Thymus (tissue), 11 donors: ENCODE measurements around the gene ZSCAN21. TPM values are rescaled to one million over a fixed set of nuclear protein-coding genes. Genes with fewer than 3 reads are reported as not detected.
A peak's percentile ranks its signal among the peaks of the same experiment; 100 is the strongest.

ENCODE experiments used
- DNase-seq, 9 donors: peaks; one replicate each; pipeline ENCODE4 v3.0.0-alpha.2; 2013; ENCODE audit warnings: low spot score in 9 of 9, low read depth in 6 of 9, missing footprints in 1 of 9
- H3K27ac ChIP-seq, 2 donors: one replicate each; pipeline ENCODE4 v1.5.1; 2013; ENCODE audit warnings: control low read depth in 1 of 2, low read depth in 1 of 2, low read length in 1 of 2, mild to moderate bottlenecking in 1 of 2, moderate library complexity in 1 of 2
- H3K27me3 ChIP-seq, 2 donors: one replicate each; pipeline ENCODE4 v1.5.1; 2013; ENCODE audit warnings: low read length in 1 of 2; ENCODE audit not compliant: control insufficient read depth in 2 of 2, insufficient read depth in 1 of 2
- H3K36me3 ChIP-seq, 2 donors: one replicate each; pipeline ENCODE4 v1.5.1; 2013; ENCODE audit warnings: low read length in 1 of 2, mild to moderate bottlenecking in 1 of 2, moderate library complexity in 1 of 2; ENCODE audit not compliant: control insufficient read depth in 2 of 2, insufficient read depth in 2 of 2
- H3K4me1 ChIP-seq, 2 donors: one replicate each; pipeline ENCODE4 v1.5.1; 2013; ENCODE audit warnings: low read length in 2 of 2; ENCODE audit not compliant: control insufficient read depth in 2 of 2, insufficient read depth in 2 of 2
- H3K4me3 ChIP-seq, 2 donors: one replicate each; pipeline ENCODE4 v1.5.1; 2013; ENCODE audit warnings: low read length in 2 of 2, control low read depth in 1 of 2, mild to moderate bottlenecking in 1 of 2
- H3K9me3 ChIP-seq, 2 donors: one replicate each; pipeline ENCODE4 v1.5.1; 2013; ENCODE audit warnings: low read length in 1 of 2, mild to moderate bottlenecking in 1 of 2; ENCODE audit not compliant: control insufficient read depth in 2 of 2, insufficient read depth in 1 of 2
- WGBS: extraction: QIAGEN DNeasy Blood & Tissue Kit; methylation state at CpG from one replicate; pipeline ENCODE4 v1.1.7; 2013; 5-methylcytosine and 5-hydroxymethylcytosine counted together
- polyA plus RNA-seq: library from polyadenylated mRNA; stranded (reverse); fragments of 200-250 nt; gene quantifications from one replicate; pipeline ENCODE4 v1.2.3, GENCODE V29; 2013
- total RNA-seq: library from RNA; stranded (reverse); fragments of 120-200 nt; gene quantifications from one replicate; pipeline ENCODE4 v1.2.4, GENCODE V29; 2013
- donor health status: healthy.

Gene ZSCAN21
- total and polyA plus RNA-seq, 2 donors: 8.3 to 10.8 TPM

DNA sequence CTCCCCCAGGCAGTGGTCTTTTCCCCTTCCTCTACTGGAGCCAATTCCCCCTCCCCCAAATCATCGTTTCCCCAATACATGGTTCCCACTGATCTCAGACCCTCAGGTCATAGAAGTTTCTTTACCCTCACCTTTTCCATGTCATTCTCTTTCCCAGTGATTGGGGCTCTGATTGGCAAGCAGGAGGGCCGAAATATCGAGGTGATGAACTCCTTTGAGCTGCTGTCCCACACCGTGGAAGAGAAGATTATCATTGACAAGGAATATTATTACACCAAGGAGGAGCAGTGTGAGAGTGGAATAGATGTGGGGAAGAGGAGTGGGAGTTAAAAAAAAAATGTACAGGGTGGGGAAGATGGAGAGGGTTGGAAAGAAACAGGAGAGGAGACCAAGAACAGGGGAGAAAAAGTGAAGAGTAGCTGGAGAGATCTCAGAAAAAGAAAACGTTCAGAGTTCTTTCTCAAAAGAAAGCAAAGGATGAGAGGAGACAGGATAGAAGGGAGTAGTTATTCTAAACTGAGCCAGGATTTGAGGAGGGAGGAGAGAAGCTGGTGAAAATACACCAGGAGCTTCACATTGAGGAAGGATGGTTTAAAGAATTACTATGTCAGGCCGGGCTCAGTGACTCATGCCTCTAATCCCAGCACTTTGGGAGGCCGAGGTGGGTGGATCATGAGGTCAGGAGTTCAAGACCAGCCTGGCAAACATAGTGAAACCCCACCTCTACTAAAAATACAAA lies 40.1 kb downstream of the ZSCAN21 start:
- WGBS: 67% methylated on average over 7 of the region's 7 CpGs
- DNase-seq: no peak
- peaks cover 41 to 44% of the 10 kb centered on the region in 2 donors for H3K36me3 ChIP-seq
- H3K27ac ChIP-seq: peak overlapping the region; percentile 84 to 93
- H3K4me3 ChIP-seq: peak overlapping the region; percentile 90 to 99
- H3K9me3 ChIP-seq: peaks cover 0 to 4% of the 10 kb centered on the region in 2 donors
- H3K4me1 ChIP-seq: peaks cover 14 to 17% of the 10 kb centered on the region in 2 donors
- H3K27me3 ChIP-seq: peaks cover 0 to 5% of the 10 kb centered on the region in 2 donors

DNA sequence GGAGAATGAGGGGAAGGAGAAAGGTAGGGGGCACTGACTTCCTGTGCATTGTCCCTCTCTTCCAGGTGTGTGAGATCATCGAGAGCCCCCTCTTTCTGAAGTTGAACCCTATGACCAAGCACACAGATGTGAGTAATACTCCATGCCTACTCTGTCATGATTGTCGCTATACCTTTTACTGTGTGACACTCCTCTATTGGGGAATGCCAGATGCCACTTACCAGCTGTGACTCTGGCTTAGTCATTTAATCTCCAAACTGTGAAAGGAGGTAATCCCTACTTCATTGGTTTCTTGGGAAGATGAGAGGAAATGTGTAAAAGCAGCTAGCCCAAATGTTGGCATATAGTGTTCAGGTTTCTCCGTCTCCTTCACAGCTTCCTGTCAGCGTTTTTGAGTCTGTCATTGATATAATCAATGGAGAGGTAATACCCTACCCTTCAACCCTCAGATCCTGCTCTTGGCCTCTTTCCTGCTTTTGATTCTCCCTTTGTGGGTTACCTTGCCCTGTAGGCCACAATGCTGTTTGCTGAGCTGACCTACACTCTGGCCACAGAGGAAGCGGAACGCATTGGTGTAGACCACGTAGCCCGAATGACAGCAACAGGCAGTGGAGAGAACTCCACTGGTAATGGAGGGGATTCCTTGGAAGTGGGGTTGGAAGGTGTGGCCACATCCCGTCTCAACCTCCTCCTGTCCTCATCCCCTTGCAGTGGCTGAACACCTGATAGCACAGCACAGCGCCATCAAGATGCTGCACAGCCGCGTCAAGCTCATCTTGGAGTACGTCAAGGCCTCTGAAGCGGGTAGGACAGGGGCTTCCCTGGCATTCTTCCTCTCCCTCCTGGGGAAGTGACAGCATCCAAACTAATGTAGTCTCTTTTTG lies 41.2 kb downstream of the ZSCAN21 start:
- no peak overlapping the region for H3K27ac ChIP-seq
- no peak overlapping the region for H3K4me3 ChIP-seq
- H3K9me3 ChIP-seq: peaks cover 0 to 4% of the 10 kb centered on the region in 2 donors
- peaks cover 0 to 1% of the 10 kb centered on the region in 2 donors for H3K27me3 ChIP-seq
- peaks cover 14 to 17% of the 10 kb centered on the region in 2 donors for H3K4me1 ChIP-seq
- H3K36me3 ChIP-seq: peaks cover 51 to 55% of the 10 kb centered on the region in 2 donors
- no peak for DNase-seq
- 97% methylated on average over 14 of the region's 14 CpGs for WGBS

DNA sequence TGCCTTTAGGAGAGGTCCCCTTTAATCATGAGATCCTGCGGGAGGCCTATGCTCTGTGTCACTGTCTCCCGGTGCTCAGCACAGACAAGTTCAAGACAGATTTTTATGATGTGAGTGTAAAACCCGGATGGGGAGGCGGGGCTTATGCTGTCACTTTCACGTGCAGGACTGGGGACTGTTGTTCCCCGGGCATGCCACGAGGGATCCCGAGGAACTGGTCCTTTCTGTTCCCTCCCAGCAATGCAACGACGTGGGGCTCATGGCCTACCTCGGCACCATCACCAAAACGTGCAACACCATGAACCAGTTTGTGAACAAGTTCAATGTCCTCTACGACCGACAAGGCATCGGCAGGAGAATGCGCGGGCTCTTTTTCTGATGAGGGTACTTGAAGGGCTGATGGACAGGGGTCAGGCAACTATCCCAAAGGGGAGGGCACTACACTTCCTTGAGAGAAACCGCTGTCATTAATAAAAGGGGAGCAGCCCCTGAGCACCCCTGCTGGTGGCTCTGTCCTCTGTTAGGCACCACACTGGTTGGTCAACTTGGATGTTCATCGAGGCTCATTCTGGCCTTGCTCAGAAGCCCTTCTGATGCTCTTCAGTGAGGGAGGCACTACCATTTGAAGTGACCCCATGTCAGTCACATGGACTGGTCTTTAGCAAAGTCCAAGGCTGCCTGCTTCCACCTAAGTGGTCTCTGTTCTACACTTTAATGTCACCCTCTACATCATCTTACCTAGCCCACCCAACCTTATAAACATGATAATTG lies 42.0 kb downstream of the ZSCAN21 start:
- Histone ChIP-seq H3K36me3 (peaks cover 59 to 63% of the 10 kb centered on the region in 2 donors), H3K27ac (no peak overlapping the region), H3K27me3 (no peaks in the 10 kb centered on the region), H3K4me3 (no peak overlapping the region), H3K9me3 (peaks cover 0 to 8% of the 10 kb centered on the region in 2 donors), H3K4me1 (peaks cover 14 to 17% of the 10 kb centered on the region in 2 donors)
- WGBS: 93% methylated on average over 19 of the region's 19 CpGs
- no peak for DNase-seq

DNA sequence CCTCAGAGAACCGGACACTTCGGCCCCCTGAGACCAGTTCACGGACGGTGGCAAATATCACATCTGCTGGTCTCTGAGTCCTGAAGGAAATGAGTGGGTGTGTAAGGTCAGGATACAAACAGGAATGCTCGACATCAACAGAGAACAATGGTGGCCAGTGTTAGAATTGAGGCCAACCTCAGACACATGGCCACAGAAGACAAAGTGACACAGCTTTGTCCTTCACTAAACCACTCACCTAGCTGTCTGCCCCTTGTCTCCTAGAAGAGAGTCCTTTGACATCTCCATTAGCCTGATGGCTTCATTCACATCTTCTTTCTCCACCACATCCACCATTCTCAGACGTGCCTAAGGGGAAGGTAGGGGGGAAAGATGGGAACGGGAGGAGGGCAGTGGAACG lies 43.5 kb downstream of the ZSCAN21 start:
- H3K27ac ChIP-seq: no peak overlapping the region
- H3K4me3 ChIP-seq: no peak overlapping the region
- H3K36me3 ChIP-seq: peaks cover 70 to 76% of the 10 kb centered on the region in 2 donors
- WGBS: 93% methylated on average over 8 of the region's 8 CpGs
- no peaks in the 10 kb centered on the region for H3K27me3 ChIP-seq
- DNase-seq: no peak
- peaks cover 0 to 8% of the 10 kb centered on the region in 2 donors for H3K9me3 ChIP-seq
- peaks cover 11 to 17% of the 10 kb centered on the region in 2 donors for H3K4me1 ChIP-seq

DNA sequence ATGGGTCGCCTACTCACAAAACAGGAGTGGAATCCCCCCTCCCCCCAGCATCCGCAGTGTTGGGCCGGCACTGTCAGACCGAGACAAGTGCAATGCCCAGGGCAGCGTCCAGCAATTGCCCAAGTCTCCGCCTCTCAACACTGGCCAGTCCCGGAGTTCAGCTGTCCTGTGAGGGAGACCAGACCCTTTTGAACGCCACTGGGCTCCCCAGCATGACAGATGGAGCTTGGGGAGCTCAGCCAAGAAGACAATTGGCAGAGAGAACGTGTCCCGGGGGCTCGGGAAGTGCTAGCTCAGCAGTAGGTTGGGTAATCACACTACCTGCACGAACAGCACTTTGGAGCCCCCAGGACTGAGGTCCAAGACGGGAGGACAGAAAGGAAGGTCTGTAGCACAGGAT lies 43.9 kb downstream of the ZSCAN21 start:
- no peak for DNase-seq
- H3K36me3 ChIP-seq: peaks cover 75 to 80% of the 10 kb centered on the region in 2 donors
- WGBS: 93% methylated on average over 13 of the region's 13 CpGs
- no peaks in the 10 kb centered on the region for H3K27me3 ChIP-seq
- no peak overlapping the region for H3K27ac ChIP-seq
- H3K9me3 ChIP-seq: peaks cover 0 to 4% of the 10 kb centered on the region in 2 donors
- H3K4me3 ChIP-seq: no peak overlapping the region
- H3K4me1 ChIP-seq: peaks cover 7 to 16% of the 10 kb centered on the region in 2 donors

DNA sequence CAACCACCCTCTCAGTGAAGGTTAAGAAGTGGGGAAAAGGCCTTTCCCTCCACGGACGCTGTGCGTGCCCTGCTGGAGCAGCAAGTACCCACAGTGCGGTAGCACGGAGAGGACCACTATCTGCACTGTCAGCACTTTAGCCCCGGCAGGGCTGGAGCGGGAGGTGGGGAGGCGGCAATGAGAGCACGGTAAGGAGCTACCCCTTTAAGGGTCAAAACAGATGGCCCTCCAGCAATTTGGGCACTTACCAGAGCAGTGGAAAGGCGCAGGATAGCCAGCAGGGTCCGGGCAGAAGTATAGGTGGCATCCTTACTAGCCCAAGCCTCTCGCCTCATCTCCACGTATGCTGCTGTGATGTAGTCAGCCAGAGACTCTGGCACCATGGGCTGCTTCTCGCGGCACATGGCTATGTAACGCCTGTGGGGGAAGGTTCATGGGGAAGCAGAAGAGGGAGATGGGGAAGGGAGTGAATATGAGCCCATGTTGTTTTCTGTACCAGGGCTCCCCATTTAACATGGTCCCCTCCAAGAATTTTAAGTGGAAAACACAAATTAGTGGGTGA lies 44.4 kb downstream of the ZSCAN21 start:
- Histone ChIP-seq H3K27me3 (no peaks in the 10 kb centered on the region), H3K36me3 (peaks cover 80 to 85% of the 10 kb centered on the region in 2 donors), H3K4me3 (no peak overlapping the region), H3K4me1 (peaks cover 7 to 16% of the 10 kb centered on the region in 2 donors), H3K27ac (no peak overlapping the region), H3K9me3 (peaks cover 0 to 4% of the 10 kb centered on the region in 2 donors)
- DNase-seq: no peak
- 97% methylated on average over 16 of the region's 16 CpGs for WGBS

DNA sequence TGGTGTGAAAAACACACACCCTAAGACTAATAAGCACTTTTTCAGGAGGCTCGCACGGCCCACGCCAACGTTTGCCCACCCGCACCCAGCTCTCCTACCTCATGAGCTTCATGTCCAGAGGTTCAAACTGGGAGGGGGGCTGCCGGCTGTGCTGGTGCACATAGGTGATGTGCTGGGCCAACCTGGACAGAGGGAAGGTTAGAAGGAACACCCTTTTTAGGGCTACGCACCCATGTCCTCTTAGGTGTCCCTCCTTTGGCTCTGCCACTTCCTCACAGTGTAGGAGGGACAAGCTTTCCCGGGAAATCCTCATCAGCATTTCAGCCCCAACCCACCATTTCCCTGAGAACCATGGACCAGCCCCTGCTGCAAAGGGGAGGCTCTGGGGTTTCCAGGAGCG lies 45.7 kb downstream of the ZSCAN21 start:
- Histone ChIP-seq H3K36me3 (peaks cover 86 to 96% of the 10 kb centered on the region in 2 donors), H3K4me1 (peaks cover 9 to 17% of the 10 kb centered on the region in 2 donors), H3K4me3 (no peak overlapping the region), H3K27me3 (no peaks in the 10 kb centered on the region), H3K9me3 (peaks cover 0 to 4% of the 10 kb centered on the region in 2 donors), H3K27ac (no peak overlapping the region)
- WGBS: 96% methylated on average over 9 of the region's 9 CpGs
- DNase-seq: no peak

DNA sequence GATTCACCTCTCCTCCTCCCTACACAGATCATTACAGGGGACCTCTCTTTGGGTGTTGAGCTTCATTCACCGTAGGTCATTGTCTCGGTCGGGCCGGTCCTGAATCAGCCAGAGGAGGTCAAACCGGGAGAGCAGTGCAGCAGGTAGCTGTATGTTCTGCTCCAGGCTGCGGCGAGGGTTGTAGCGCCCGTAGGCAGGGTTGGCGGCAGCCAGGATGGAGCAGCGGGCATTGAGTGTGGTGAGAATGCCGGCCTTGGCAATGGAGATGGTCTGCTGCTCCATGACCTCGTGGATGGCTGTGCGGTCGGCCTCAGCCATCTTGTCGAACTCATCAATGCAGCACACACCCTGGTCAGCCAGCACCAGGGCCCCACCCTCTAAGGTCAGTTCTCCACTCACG lies 46.1 kb downstream of the ZSCAN21 start:
- Histone ChIP-seq H3K4me3 (no peak overlapping the region), H3K9me3 (peaks cover 0 to 7% of the 10 kb centered on the region in 2 donors), H3K27ac (no peak overlapping the region), H3K27me3 (no peaks in the 10 kb centered on the region), H3K36me3 (peaks cover 82 to 94% of the 10 kb centered on the region in 2 donors), H3K4me1 (peaks cover 9 to 17% of the 10 kb centered on the region in 2 donors)
- no peak for DNase-seq
- 98% methylated on average over 17 of the region's 17 CpGs for WGBS
